GM13977 (cell line): ENCODE data around the gene TSPYL1.

Experiments
- DNase-seq: peaks from one replicate; pipeline ENCODE4 v3.0.0; 2012; ENCODE audit warnings: low spot score
- CTCF ChIP-seq: IDR thresholded peaks from 2 replicates; pipeline ENCODE4 v1.5.1; 2012; ENCODE audit warnings: mild to moderate bottlenecking, control low read depth; ENCODE audit not compliant: insufficient read depth; ENCODE audit errors: extremely low read depth, missing control alignments
- in situ Hi-C: fragments of 300-500 bp; cut with MboI; formaldehyde crosslinking; loops from one replicate; pipeline ENCODE4 v1.12.0; 2022; ENCODE audit warnings: low sequenced_read_pairs, low pct_unique_long_range_greater_than_20kb, mixed read lengths, inconsistent platforms; ENCODE audit not compliant: unreplicated experiment

The TSPYL1 gene

GRCh38 chr6:116298273-116298672 is 18.5 kb upstream of the TSPYL1 start:
- in situ Hi-C loops, result no loop called here
- TF ChIP-seq CTCF, result no peak
- DNase-seq, result no peak

- TF ChIP-seq CTCF, result no peak
- no peak for DNase-seq
- in situ Hi-C loops, result no loop called here
Measured at GRCh38 chr6:116292553-116292952, 12.8 kb upstream of the TSPYL1 start.

- DNase-seq, result no peak
- in situ Hi-C loops, result no loop called here
- TF ChIP-seq CTCF, result no peak
Measured at GRCh38 chr6:116291701-116292396, 12.1 kb upstream of the TSPYL1 start.

- in situ Hi-C loops, result no loop called here
- no peak for DNase-seq
- no peak for TF ChIP-seq CTCF
Measured at GRCh38 chr6:116290799-116291198, 11.1 kb upstream of the TSPYL1 start.

- DNase-seq, result no peak
- no peak for TF ChIP-seq CTCF
- in situ Hi-C loops, result loop anchor here (10.0 kb wide), 1 partner anchor 245 kb away; no protein-coding TSS in a partner anchor
Measured at GRCh38 chr6:116289876-116290275, 10.1 kb upstream of the TSPYL1 start.

- DNase-seq, result no peak
- in situ Hi-C loops, result loop anchor here (10.0 kb wide), 1 partner anchor 247 kb away; no protein-coding TSS in a partner anchor
- TF ChIP-seq CTCF, result peak; percentile 75
Measured at GRCh38 chr6:116287689-116288282, 8.1 kb upstream of the TSPYL1 start.
